ENCODE measurements around the gene KLHDC10. TPM values are rescaled to one million over a fixed set of nuclear protein-coding genes. Genes with fewer than 3 reads are reported as not detected.

KLHDC10 gene
- total RNA-seq, 1 donor from 2014 or later: 29.8 TPM

DNA sequence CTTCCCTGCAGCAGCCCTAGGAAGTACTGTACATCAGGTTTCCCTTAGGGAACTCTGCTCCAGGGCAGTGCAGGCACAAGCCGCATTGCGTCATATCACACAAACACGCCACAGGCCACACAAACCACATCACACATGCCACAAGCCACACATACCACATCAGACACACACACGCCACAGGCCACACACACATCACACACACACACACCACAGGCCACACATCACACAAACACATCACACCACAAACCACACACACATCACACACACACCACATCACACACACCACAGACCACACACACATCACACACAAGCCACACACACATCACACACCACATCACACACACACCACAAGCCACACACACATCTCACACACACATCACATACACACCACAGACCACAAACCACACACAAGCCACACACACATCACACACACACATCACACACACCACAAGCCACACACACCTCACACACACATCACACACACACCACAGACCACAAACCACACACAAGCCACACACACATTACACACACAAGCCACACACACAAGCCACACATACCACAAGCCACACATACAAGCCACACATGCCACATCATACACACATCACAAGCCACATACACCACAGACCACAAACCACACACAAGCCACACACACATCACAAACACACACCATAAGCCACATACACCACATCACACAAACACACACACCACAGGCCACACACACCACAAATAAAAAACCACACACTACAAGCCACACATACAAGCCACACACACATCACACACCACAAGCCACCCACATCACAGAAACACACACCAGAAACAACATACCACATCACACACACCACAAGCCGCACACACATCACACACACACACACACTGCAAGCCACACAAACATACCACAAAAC lies 81.5 kb downstream of the KLHDC10 start:
- TF ChIP-seq, protein P1, sequence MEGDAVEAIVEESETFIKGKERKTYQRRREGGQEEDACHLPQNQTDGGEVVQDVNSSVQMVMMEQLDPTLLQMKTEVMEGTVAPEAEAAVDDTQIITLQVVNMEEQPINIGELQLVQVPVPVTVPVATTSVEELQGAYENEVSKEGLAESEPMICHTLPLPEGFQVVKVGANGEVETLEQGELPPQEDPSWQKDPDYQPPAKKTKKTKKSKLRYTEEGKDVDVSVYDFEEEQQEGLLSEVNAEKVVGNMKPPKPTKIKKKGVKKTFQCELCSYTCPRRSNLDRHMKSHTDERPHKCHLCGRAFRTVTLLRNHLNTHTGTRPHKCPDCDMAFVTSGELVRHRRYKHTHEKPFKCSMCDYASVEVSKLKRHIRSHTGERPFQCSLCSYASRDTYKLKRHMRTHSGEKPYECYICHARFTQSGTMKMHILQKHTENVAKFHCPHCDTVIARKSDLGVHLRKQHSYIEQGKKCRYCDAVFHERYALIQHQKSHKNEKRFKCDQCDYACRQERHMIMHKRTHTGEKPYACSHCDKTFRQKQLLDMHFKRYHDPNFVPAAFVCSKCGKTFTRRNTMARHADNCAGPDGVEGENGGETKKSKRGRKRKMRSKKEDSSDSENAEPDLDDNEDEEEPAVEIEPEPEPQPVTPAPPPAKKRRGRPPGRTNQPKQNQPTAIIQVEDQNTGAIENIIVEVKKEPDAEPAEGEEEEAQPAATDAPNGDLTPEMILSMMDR (IDR thresholded peaks at IDR 0.05; ENCODE audit: partially characterized antibody, unreplicated experiment): no peak
- peaks cover 4% of the 10 kb centered on the region for H3K36me3 Mint-ChIP-seq (ENCODE audit: unreplicated experiment)
- no peak overlapping the region for H3K27ac Mint-ChIP-seq (ENCODE audit: unreplicated experiment)
- H3K4me1 Mint-ChIP-seq (ENCODE audit: low read depth, unreplicated experiment): peaks cover 12% of the 10 kb centered on the region
- DNase-seq: no peak
- peaks cover 3% of the 10 kb centered on the region for H3K9me3 Mint-ChIP-seq (ENCODE audit: unreplicated experiment)
- H3K27me3 Mint-ChIP-seq (ENCODE audit: unreplicated experiment): peaks cover 10% of the 10 kb centered on the region
- no peak overlapping the region for H3K4me3 Mint-ChIP-seq (ENCODE audit: unreplicated experiment)

DNA sequence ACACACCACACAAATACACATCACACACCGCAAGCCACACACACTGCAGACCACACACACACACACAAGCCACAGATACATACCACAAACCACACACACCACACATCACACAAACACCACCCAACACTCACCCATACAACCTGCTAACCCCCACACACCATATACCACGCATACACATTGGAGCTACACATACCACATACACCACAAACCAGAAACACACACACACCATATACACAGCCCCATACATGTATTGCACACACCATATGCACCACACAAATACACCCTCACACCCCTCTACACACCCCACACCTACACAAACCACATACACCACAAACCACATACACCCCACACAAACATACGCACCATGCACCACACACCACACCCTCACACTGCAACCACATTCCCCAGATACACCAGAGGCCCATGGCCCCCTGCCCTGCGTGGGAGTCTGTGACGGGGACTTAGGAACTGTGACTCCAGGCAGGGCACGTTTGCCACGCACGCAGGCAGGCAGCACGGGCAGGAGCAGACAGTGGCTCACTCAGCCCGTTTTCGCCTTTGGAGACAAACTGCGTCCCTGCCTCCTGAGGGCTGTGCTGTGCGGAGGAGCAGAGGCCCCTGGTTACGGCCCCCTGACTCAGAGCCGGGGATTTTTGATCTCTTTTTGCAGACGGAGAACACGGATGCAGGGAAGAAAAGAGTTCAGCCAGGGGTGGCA lies 82.3 kb downstream of the KLHDC10 start:
- Mint-ChIP-seq H3K27ac (ENCODE audit: unreplicated experiment) (no peak overlapping the region), H3K4me3 (ENCODE audit: unreplicated experiment) (no peak overlapping the region), H3K9me3 (ENCODE audit: unreplicated experiment) (peaks cover 3% of the 10 kb centered on the region), H3K36me3 (ENCODE audit: unreplicated experiment) (peaks cover 8% of the 10 kb centered on the region), H3K27me3 (ENCODE audit: unreplicated experiment) (peaks cover 12% of the 10 kb centered on the region), H3K4me1 (ENCODE audit: low read depth, unreplicated experiment) (peaks cover 12% of the 10 kb centered on the region)
- no peak for DNase-seq
- TF ChIP-seq, protein P1 (IDR thresholded peaks at IDR 0.05; ENCODE audit: partially characterized antibody, unreplicated experiment): no peak

DNA sequence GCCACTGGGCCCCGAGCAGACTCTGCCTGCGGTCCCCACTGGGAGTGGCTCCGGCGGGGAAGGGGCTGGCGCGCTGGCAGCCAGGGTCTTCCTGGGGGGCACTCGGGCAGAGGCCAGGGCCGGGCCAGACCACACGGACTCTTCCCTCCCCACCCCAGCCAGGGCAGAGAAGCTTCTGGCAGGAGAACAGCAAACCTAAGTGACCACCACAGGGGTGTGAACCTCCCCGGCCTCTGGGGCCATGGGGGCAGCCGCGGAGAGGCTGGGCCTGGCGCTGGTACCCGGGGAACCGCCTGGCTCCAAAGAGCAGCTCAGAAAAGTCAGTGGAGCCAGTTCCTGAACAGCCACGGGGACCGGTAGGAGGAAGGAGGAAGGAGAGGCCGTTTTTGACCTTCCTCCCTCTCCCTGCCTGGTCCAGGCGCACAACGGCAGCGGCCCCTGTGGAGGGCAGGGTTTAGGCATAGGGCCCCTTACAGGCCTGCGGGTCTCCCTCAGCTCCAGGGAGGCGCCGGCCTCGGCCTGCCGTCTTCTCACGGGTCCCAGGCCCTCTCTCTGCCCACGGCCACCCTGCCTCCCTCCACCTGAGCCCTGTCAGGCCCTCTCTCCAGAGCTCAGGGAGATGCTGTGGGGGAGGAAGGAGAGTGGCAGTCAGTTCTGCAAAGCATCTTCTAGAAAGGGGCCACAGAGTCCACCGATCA lies 83.0 kb downstream of the KLHDC10 start:
- Mint-ChIP-seq H3K9me3 (ENCODE audit: unreplicated experiment) (peaks cover 3% of the 10 kb centered on the region), H3K4me1 (ENCODE audit: low read depth, unreplicated experiment) (peaks cover 7% of the 10 kb centered on the region), H3K4me3 (ENCODE audit: unreplicated experiment) (no peak overlapping the region), H3K27me3 (ENCODE audit: unreplicated experiment) (peaks cover 11% of the 10 kb centered on the region), H3K36me3 (ENCODE audit: unreplicated experiment) (peaks cover 8% of the 10 kb centered on the region), H3K27ac (ENCODE audit: unreplicated experiment) (no peak overlapping the region)
- TF ChIP-seq, protein P1 (IDR thresholded peaks at IDR 0.05; ENCODE audit: partially characterized antibody, unreplicated experiment): no peak
- no peak for DNase-seq

DNA sequence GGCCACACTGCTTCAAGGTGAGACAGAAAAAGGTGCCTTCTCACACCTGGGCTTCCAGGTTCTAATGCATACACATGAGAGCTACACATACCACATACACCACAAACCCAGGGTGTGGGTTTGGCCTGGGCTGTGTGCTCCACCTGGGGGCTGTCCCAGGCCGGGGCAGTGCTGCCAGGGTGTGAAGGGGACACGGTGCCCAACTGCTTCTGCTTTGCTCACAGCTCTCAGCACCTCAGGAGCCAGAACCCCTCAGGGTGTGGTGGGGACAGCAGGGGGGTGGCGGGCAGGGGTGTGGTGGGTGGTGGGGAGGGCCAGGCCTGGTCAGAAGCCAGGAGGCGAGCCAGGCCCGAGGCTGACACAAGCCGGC lies 83.8 kb downstream of the KLHDC10 start:
- Mint-ChIP-seq H3K27ac (ENCODE audit: unreplicated experiment) (no peak overlapping the region), H3K4me3 (ENCODE audit: unreplicated experiment) (no peak overlapping the region)

More for the DNA sequence above, 83.8 kb downstream of the KLHDC10 start:
- Mint-ChIP-seq H3K36me3 (ENCODE audit: unreplicated experiment) (peaks cover 8% of the 10 kb centered on the region), H3K27me3 (ENCODE audit: unreplicated experiment) (peaks cover 4% of the 10 kb centered on the region), H3K9me3 (ENCODE audit: unreplicated experiment) (peaks cover 3% of the 10 kb centered on the region), H3K4me1 (ENCODE audit: low read depth, unreplicated experiment) (peaks cover 4% of the 10 kb centered on the region)
- TF ChIP-seq, protein P1 (IDR thresholded peaks at IDR 0.05; ENCODE audit: partially characterized antibody, unreplicated experiment): no peak
- no peak for DNase-seq

Data from glutamatergic neuron (in vitro differentiated cells).